ENCODE measurements around the gene CENPM.

Gene CENPM

GRCh38 chr22:41968601-41969000 lies 21.6 kb upstream of the CENPM start:
- DNase-seq (ENCODE audit: low spot score): no peak
- POLR2A ChIA-PET (ENCODE audit: low non-redundant PET): no interaction called here
- no peak overlapping the region for H3K27ac ChIP-seq
- CTCF ChIA-PET: no interaction called here
- TF ChIP-seq CTCF (conservative IDR thresholded peaks at IDR 0.05; ENCODE audit: low read depth): no peak

- TF ChIP-seq CTCF (conservative IDR thresholded peaks at IDR 0.05; ENCODE audit: low read depth): peak; percentile 33
- ChIA-PET CTCF (interaction anchor here (0.6 to 1.3 kb wide), 2 partner anchors 124 to 470 kb away, joined by 4 to 6 read pairs; no protein-coding TSS in a partner anchor), POLR2A (ENCODE audit: low non-redundant PET) (no interaction called here)
- peak; percentile 30 for DNase-seq (ENCODE audit: low spot score)
- H3K27ac ChIP-seq: no peak overlapping the region
Measured at GRCh38 chr22:41966607-41967240, 19.8 kb upstream of the CENPM start.

- TF ChIP-seq CTCF (conservative IDR thresholded peaks at IDR 0.05; ENCODE audit: low read depth): no peak
- CTCF ChIA-PET: interaction anchor here (0.6 to 1.3 kb wide), 2 partner anchors 12 to 125 kb away, joined by 3 to 4 read pairs; no protein-coding TSS in a partner anchor
- DNase-seq (ENCODE audit: low spot score): no peak
- H3K27ac ChIP-seq: no peak overlapping the region
- POLR2A ChIA-PET (ENCODE audit: low non-redundant PET): no interaction called here
Measured at GRCh38 chr22:41966225-41966606, 19.3 kb upstream of the CENPM start.

GRCh38 chr22:41964112-41964491 lies 17.1 kb upstream of the CENPM start:
- no peak for DNase-seq (ENCODE audit: low spot score)
- ChIA-PET POLR2A (ENCODE audit: low non-redundant PET) (no interaction called here), CTCF (interaction anchor here (0.6 kb wide), 1 partner anchor 127 kb away, joined by 3 read pairs; no protein-coding TSS in a partner anchor)
- TF ChIP-seq CTCF (conservative IDR thresholded peaks at IDR 0.05; ENCODE audit: low read depth): no peak
- H3K27ac ChIP-seq: peak overlapping the region; percentile 38

- H3K27ac ChIP-seq: peak overlapping the region; percentile 38
- no peak for TF ChIP-seq CTCF (conservative IDR thresholded peaks at IDR 0.05; ENCODE audit: low read depth)
- POLR2A ChIA-PET (ENCODE audit: low non-redundant PET): no interaction called here
- CTCF ChIA-PET: interaction anchor here (0.6 kb wide), 1 partner anchor 128 kb away, joined by 3 read pairs; no protein-coding TSS in a partner anchor
- no peak for DNase-seq (ENCODE audit: low spot score)
Measured at GRCh38 chr22:41963453-41964111, 16.6 kb upstream of the CENPM start.

GRCh38 chr22:41957941-41958556 lies 11.1 kb upstream of the CENPM start:
- CTCF ChIA-PET: interaction anchor here (1.0 kb wide), 1 partner anchor 261 kb away, joined by 3 read pairs; no protein-coding TSS in a partner anchor
- POLR2A ChIA-PET (ENCODE audit: low non-redundant PET): no interaction called here
- H3K27ac ChIP-seq: no peak overlapping the region

More at GRCh38 chr22:41957941-41958556, 11.1 kb upstream of the CENPM start:
- DNase-seq (ENCODE audit: low spot score): no peak
- peak; percentile 18; the same call in 1 of the 2 replicates for TF ChIP-seq CTCF (conservative IDR thresholded peaks at IDR 0.05; ENCODE audit: low read depth)

All from RWPE1 (cell line).